WTC11 (cell line): ENCODE results near the gene PRSS58. TPM values are rescaled to one million over a fixed set of nuclear protein-coding genes. Genes with fewer than 3 reads are reported as not detected.
A peak's percentile ranks its signal among the peaks of the same experiment; 100 is the strongest.

Experiments
- ATAC-seq: fragments of 200-7000 bp; cut with Tn5 transposase; 2 replicates; pipeline ENCODE4 v1.10.0; 2021; ENCODE audit warnings: mild to moderate bottlenecking, moderate library complexity
- CTCF ChIA-PET: fragments of 300-600 bp; sonication (Branson Sonifier 250); formaldehyde crosslinking; loops from one replicate; lab custom pipeline; 2021; ENCODE audit warnings: antibody characterized with exemption; lab: Charles Lee
- POLR2A ChIA-PET: fragments of 350-600 bp; sonication (Branson Sonifier 250); formaldehyde crosslinking; loops from one replicate; lab custom pipeline; 2021; ENCODE audit warnings: antibody characterized with exemption; lab: Charles Lee
- DNase-seq: peaks from one replicate; pipeline ENCODE4 v3.0.0; 2021; ENCODE audit warnings: low spot score
- H3K27ac Mint-ChIP-seq: 2 replicates; pipeline ENCODE4 v1.8.0; 2021; ENCODE audit warnings: mixed read lengths
- H3K27me3 Mint-ChIP-seq: 2 replicates; pipeline ENCODE4 v1.8.0; 2021; ENCODE audit warnings: low read depth, mild to moderate bottlenecking, moderate library complexity, mixed read lengths
- H3K36me3 Mint-ChIP-seq: 2 replicates; pipeline ENCODE4 v1.8.0; 2021; ENCODE audit warnings: mixed read lengths
- H3K4me1 Mint-ChIP-seq: 2 replicates; pipeline ENCODE4 v1.8.0; 2022; ENCODE audit warnings: mixed read lengths
- H3K4me3 Mint-ChIP-seq: 2 replicates; pipeline ENCODE4 v1.8.0; 2021; ENCODE audit warnings: mild to moderate bottlenecking, moderate library complexity, mixed read lengths
- H3K9me3 Mint-ChIP-seq: 2 replicates; pipeline ENCODE4 v1.8.0; 2021; ENCODE audit warnings: mixed read lengths
- ETV6 ChIP-seq: sonication (generic); formaldehyde crosslinking; IDR thresholded peaks from 2 replicates; pipeline ENCODE4 v1.8.1; 2022; ENCODE audit warnings: mild to moderate bottlenecking, missing genetic modification reagents
- FOXJ3 ChIP-seq: sonication (generic); formaldehyde crosslinking; IDR thresholded peaks from 2 replicates; pipeline ENCODE4 v1.9.0; 2021; ENCODE audit warnings: missing genetic modification reagents, mild to moderate bottlenecking, borderline replicate concordance
- FOXP1 ChIP-seq: sonication (generic); formaldehyde crosslinking; IDR thresholded peaks from 2 replicates; pipeline ENCODE4 v1.8.0; 2022; ENCODE audit warnings: missing genetic modification reagents, mild to moderate bottlenecking, moderate library complexity, borderline replicate concordance
- HMGXB4 ChIP-seq: sonication (generic); formaldehyde crosslinking; IDR thresholded peaks from 2 replicates; pipeline ENCODE4 v1.8.1; 2023; ENCODE audit warnings: mild to moderate bottlenecking, moderate library complexity, missing genetic modification reagents
- IRF2 ChIP-seq: sonication (generic); formaldehyde crosslinking; IDR thresholded peaks from 2 replicates; pipeline ENCODE4 v1.8.0; 2022; ENCODE audit warnings: low read depth, missing genetic modification reagents, borderline replicate concordance
- NFATC4 ChIP-seq: fragments of 250-450 bp; sonication (Bioruptor Pico); IDR thresholded peaks from 2 replicates; pipeline ENCODE4 v1.9.0; 2021; ENCODE audit warnings: mild to moderate bottlenecking
- OVOL2 ChIP-seq: fragments of 250-450 bp; sonication (Bioruptor Pico); IDR thresholded peaks from 2 replicates; pipeline ENCODE4 v1.9.0; 2021; ENCODE audit warnings: mild to moderate bottlenecking, borderline replicate concordance
- RELA ChIP-seq: sonication (generic); formaldehyde crosslinking; IDR thresholded peaks from 2 replicates; pipeline ENCODE4 v1.8.1; 2022; ENCODE audit warnings: missing genetic modification reagents, mild to moderate bottlenecking, borderline replicate concordance
- RORB ChIP-seq: fragments of 250-450 bp; sonication (Bioruptor Pico); IDR thresholded peaks from 2 replicates; pipeline ENCODE4 v1.9.0; 2021; ENCODE audit warnings: mild to moderate bottlenecking
- SMAD4 ChIP-seq: sonication (generic); formaldehyde crosslinking; IDR thresholded peaks from 2 replicates; pipeline ENCODE4 v1.8.0; 2022; ENCODE audit warnings: mild to moderate bottlenecking, missing genetic modification reagents
- SOX15 ChIP-seq: fragments of 250-450 bp; sonication (Bioruptor Pico); IDR thresholded peaks from 2 replicates; pipeline ENCODE4 v1.9.0; 2021; ENCODE audit warnings: mild to moderate bottlenecking
- TEAD4 ChIP-seq: sonication (generic); formaldehyde crosslinking; IDR thresholded peaks from 2 replicates; pipeline ENCODE4 v1.8.0; 2022; ENCODE audit warnings: mild to moderate bottlenecking, missing genetic modification reagents
- USF2 ChIP-seq: sonication (generic); formaldehyde crosslinking; IDR thresholded peaks from 2 replicates; pipeline ENCODE4 v1.8.1; 2023; ENCODE audit warnings: mild to moderate bottlenecking, missing genetic modification reagents, moderate library complexity
- ZNF396 ChIP-seq: fragments of 250-450 bp; sonication (Bioruptor Pico); IDR thresholded peaks from 2 replicates; pipeline ENCODE4 v1.8.0; 2021; ENCODE audit warnings: mild to moderate bottlenecking, moderate library complexity, borderline replicate concordance
- total RNA-seq: library from RNA; stranded (reverse); gene quantifications from 3 replicates; pipeline ENCODE4 v1.2.3, GENCODE V29; 2021
- TF ChIP-seq, protein P1 (sequence below): sonication (generic); formaldehyde crosslinking; IDR thresholded peaks from 2 replicates; pipeline ENCODE4 v1.8.0; 2022; ENCODE audit warnings: mild to moderate bottlenecking, missing genetic modification reagents
- TF ChIP-seq, protein P2 (sequence below): sonication (generic); formaldehyde crosslinking; IDR thresholded peaks from 2 replicates; pipeline ENCODE4 v1.8.0; 2022; ENCODE audit warnings: mild to moderate bottlenecking, missing genetic modification reagents
- TF ChIP-seq, protein P3 (sequence below): sonication (generic); formaldehyde crosslinking; IDR thresholded peaks from 2 replicates; pipeline ENCODE4 v1.8.1; 2023; ENCODE audit warnings: mild to moderate bottlenecking, missing genetic modification reagents, moderate library complexity
- TF ChIP-seq, protein P4 (sequence below): fragments of 250-450 bp; sonication (Bioruptor Pico); IDR thresholded peaks from 2 replicates; pipeline ENCODE4 v1.9.0; 2021; ENCODE audit warnings: mild to moderate bottlenecking

PRSS58 gene
- total RNA-seq, 1 experiment from 2014 or later = not detected

DNA sequence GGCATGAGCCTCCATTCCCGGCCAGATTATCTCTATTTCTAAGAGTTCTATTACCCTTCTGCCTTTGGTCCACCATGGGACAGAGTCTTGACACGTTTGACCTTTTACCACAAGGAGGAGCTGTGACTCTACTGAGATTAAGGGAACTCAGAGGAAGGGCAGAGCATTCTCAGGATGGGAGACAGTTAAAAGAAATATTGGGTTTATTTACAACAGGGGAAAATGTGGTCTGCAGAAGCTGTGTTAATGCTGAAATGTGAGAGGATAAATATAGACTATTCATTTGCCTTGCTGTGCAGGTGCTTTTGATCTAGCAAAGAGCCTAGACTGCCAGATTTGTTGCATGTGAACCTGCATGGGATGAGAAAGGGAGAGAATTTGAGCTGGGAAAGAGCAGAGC, 45.8 kb upstream of the PRSS58 start:
- peaks cover 14% of the 10 kb centered on the region for H3K27me3 Mint-ChIP-seq
- H3K9me3 Mint-ChIP-seq = no peaks in the 10 kb centered on the region
- peak; percentile 73 for ATAC-seq
- DNase-seq = no peak
- ChIA-PET CTCF (interaction anchor here (0.5 to 7.6 kb wide), 42 partner anchors 8 to 912 kb away, joined by 3 to 85 read pairs (median 5); no protein-coding TSS in a partner anchor), POLR2A (interaction anchor here (0.7 kb wide), 1 partner anchor 33 kb away, joined by 3 read pairs; no protein-coding TSS in a partner anchor)
- H3K27ac Mint-ChIP-seq = no peak overlapping the region
- H3K4me3 Mint-ChIP-seq = no peak overlapping the region
- no peaks in the 10 kb centered on the region for H3K36me3 Mint-ChIP-seq
- no peak for TF ChIP-seq HMGXB4 (CRISPR knock-in tag)
- H3K4me1 Mint-ChIP-seq = peaks cover 25% of the 10 kb centered on the region

- Mint-ChIP-seq H3K36me3 (no peaks in the 10 kb centered on the region), H3K9me3 (no peaks in the 10 kb centered on the region), H3K4me1 (peaks cover 29% of the 10 kb centered on the region), H3K4me3 (no peak overlapping the region), H3K27ac (no peak overlapping the region), H3K27me3 (peaks cover 22% of the 10 kb centered on the region)
- no peak for DNase-seq
- ATAC-seq = no peak
- CTCF ChIA-PET = interaction anchor here (0.9 to 7.6 kb wide), 14 partner anchors 11 to 329 kb away, joined by 3 to 60 read pairs (median 7); partner anchors contain the start of gene TAS2R38
- TF ChIP-seq, protein P1, sequence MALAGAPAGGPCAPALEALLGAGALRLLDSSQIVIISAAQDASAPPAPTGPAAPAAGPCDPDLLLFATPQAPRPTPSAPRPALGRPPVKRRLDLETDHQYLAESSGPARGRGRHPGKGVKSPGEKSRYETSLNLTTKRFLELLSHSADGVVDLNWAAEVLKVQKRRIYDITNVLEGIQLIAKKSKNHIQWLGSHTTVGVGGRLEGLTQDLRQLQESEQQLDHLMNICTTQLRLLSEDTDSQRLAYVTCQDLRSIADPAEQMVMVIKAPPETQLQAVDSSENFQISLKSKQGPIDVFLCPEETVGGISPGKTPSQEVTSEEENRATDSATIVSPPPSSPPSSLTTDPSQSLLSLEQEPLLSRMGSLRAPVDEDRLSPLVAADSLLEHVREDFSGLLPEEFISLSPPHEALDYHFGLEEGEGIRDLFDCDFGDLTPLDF = no peak
- TF ChIP-seq FOXP1 (no peak), FOXJ3 (no peak)
- TF ChIP-seq, protein P2, sequence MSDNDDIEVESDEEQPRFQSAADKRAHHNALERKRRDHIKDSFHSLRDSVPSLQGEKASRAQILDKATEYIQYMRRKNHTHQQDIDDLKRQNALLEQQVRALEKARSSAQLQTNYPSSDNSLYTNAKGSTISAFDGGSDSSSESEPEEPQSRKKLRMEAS (CRISPR knock-in tag) = no peak
- POLR2A ChIA-PET = no interaction called here
Observed at GRCh38 chr7:142301923-142302550, 44.2 kb upstream of the PRSS58 start.

- H3K27ac Mint-ChIP-seq = no peak overlapping the region
- CTCF ChIA-PET = interaction anchor here (0.6 to 2.1 kb wide), 54 partner anchors 8 to 617 kb away, joined by 3 to 25 read pairs (median 4); partner anchors contain the start of gene TAS2R38
- POLR2A ChIA-PET = interaction anchor here (0.5 kb wide), 1 partner anchor 510 kb away, joined by 3 read pairs; no protein-coding TSS in a partner anchor
- TF ChIP-seq SOX15 = no peak
- no peak for TF ChIP-seq NFATC4 (CRISPR knock-in tag)
- TF ChIP-seq, protein P3, sequence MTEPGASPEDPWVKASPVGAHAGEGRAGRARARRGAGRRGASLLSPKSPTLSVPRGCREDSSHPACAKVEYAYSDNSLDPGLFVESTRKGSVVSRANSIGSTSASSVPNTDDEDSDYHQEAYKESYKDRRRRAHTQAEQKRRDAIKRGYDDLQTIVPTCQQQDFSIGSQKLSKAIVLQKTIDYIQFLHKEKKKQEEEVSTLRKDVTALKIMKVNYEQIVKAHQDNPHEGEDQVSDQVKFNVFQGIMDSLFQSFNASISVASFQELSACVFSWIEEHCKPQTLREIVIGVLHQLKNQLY (CRISPR knock-in tag) = no peak
- no peak for TF ChIP-seq FOXJ3
- no peak for TF ChIP-seq USF2
- TF ChIP-seq, protein P4, sequence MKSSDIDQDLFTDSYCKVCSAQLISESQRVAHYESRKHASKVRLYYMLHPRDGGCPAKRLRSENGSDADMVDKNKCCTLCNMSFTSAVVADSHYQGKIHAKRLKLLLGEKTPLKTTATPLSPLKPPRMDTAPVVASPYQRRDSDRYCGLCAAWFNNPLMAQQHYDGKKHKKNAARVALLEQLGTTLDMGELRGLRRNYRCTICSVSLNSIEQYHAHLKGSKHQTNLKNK (CRISPR knock-in tag) = no peak
- TF ChIP-seq, protein P1 = no peak
- no peak for TF ChIP-seq OVOL2 (CRISPR knock-in tag)
- TF ChIP-seq ETV6 (CRISPR knock-in tag) = no peak
- no peak for TF ChIP-seq RORB (CRISPR knock-in tag)
- TF ChIP-seq RELA (CRISPR knock-in tag) = no peak
- TF ChIP-seq SMAD4 (CRISPR knock-in tag) = no peak
- no peak for TF ChIP-seq IRF2 (CRISPR knock-in tag)
- no peak for TF ChIP-seq ZNF396
- TF ChIP-seq TEAD4 (CRISPR knock-in tag) = no peak
- no peaks in the 10 kb centered on the region for H3K9me3 Mint-ChIP-seq
- H3K36me3 Mint-ChIP-seq = no peaks in the 10 kb centered on the region
- no peak overlapping the region for H3K4me3 Mint-ChIP-seq
- peaks cover 25% of the 10 kb centered on the region for H3K4me1 Mint-ChIP-seq
- peaks cover 22% of the 10 kb centered on the region for H3K27me3 Mint-ChIP-seq
- DNase-seq (no peak), ATAC-seq (no peak)
Observed at GRCh38 chr7:142301299-142301698, 43.4 kb upstream of the PRSS58 start.
